ENCODE results near the gene LRRC3C.

GRCh38 chr17:39955726-39956225 lies 28.2 kb downstream of the LRRC3C start:
- TF ChIP-seq EZH2 (IDR thresholded peaks at IDR 0.05) (no peak), CTCF (IDR thresholded peaks at IDR 0.05) (no peak), EZH2phosphoT487 (IDR thresholded peaks at IDR 0.05) (no peak)

Data from neural progenitor cell (in vitro differentiated cells).